Measurements from ENCODE around the gene CHTF8. TPM values are rescaled to one million over a fixed set of nuclear protein-coding genes. Genes with fewer than 3 reads are reported as not detected.
A peak's percentile ranks its signal among the peaks of the same experiment; 100 is the strongest.

The CHTF8 gene
- total RNA-seq, 6 donors from 2014 or later: 33.5 to 103 (median 70.6) TPM

GRCh38 chr16:69111216-69111875 lies 21.0 kb downstream of the CHTF8 start:
- no peak overlapping the region for H3K27ac ChIP-seq
- H3K36me3 ChIP-seq: peaks cover 12 to 48% (median 34%) of the 10 kb centered on the region in 4 donors

GRCh38 chr16:69110406-69110805 lies 22.0 kb downstream of the CHTF8 start:
- H3K9me3 ChIP-seq: no peaks in the 10 kb centered on the region
- ATAC-seq (ENCODE audit: low FRiP score in 2 of 2): no peak
- H3K4me3 ChIP-seq: no peak overlapping the region
- 81 to 85% methylated on average over 7 of the region's 7 CpGs for WGBS, 2 donors
- H3K4me1 ChIP-seq: peaks cover 22 to 39% (median 26%) of the 10 kb centered on the region in 4 donors
- TF ChIP-seq, protein P1, sequence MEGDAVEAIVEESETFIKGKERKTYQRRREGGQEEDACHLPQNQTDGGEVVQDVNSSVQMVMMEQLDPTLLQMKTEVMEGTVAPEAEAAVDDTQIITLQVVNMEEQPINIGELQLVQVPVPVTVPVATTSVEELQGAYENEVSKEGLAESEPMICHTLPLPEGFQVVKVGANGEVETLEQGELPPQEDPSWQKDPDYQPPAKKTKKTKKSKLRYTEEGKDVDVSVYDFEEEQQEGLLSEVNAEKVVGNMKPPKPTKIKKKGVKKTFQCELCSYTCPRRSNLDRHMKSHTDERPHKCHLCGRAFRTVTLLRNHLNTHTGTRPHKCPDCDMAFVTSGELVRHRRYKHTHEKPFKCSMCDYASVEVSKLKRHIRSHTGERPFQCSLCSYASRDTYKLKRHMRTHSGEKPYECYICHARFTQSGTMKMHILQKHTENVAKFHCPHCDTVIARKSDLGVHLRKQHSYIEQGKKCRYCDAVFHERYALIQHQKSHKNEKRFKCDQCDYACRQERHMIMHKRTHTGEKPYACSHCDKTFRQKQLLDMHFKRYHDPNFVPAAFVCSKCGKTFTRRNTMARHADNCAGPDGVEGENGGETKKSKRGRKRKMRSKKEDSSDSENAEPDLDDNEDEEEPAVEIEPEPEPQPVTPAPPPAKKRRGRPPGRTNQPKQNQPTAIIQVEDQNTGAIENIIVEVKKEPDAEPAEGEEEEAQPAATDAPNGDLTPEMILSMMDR (IDR thresholded peaks at IDR 0.05): no peak
- TF ChIP-seq POLR2AphosphoS5 (IDR thresholded peaks at IDR 0.05) (no peak), EP300 (IDR thresholded peaks at IDR 0.05) (no peak), POLR2A (IDR thresholded peaks at IDR 0.05) (no peak)
- H3K36me3 ChIP-seq: peaks cover 12 to 45% (median 27%) of the 10 kb centered on the region in 4 donors
- DNase-seq: no peak
- peaks cover 0 to 19% (median 8%) of the 10 kb centered on the region in 4 donors for H3K27me3 ChIP-seq
- H3K27ac ChIP-seq: no peak overlapping the region

More at GRCh38 chr16:69111216-69111875, 21.0 kb downstream of the CHTF8 start:
- peaks cover 15 to 35% (median 20%) of the 10 kb centered on the region in 4 donors for H3K4me1 ChIP-seq
- ATAC-seq (ENCODE audit: low FRiP score in 2 of 2): no peak
- DNase-seq: no peak
- H3K4me3 ChIP-seq: no peak overlapping the region
- WGBS, 2 donors: 75 to 86% methylated on average over 6 of the region's 6 CpGs
- peaks cover 0 to 14% (median 8%) of the 10 kb centered on the region in 4 donors for H3K27me3 ChIP-seq
- TF ChIP-seq POLR2A (IDR thresholded peaks at IDR 0.05) (no peak), EP300 (IDR thresholded peaks at IDR 0.05) (no peak), POLR2AphosphoS5 (IDR thresholded peaks at IDR 0.05) (no peak)
- TF ChIP-seq, protein P1 (IDR thresholded peaks at IDR 0.05): no peak
- no peaks in the 10 kb centered on the region for H3K9me3 ChIP-seq

DNA sequence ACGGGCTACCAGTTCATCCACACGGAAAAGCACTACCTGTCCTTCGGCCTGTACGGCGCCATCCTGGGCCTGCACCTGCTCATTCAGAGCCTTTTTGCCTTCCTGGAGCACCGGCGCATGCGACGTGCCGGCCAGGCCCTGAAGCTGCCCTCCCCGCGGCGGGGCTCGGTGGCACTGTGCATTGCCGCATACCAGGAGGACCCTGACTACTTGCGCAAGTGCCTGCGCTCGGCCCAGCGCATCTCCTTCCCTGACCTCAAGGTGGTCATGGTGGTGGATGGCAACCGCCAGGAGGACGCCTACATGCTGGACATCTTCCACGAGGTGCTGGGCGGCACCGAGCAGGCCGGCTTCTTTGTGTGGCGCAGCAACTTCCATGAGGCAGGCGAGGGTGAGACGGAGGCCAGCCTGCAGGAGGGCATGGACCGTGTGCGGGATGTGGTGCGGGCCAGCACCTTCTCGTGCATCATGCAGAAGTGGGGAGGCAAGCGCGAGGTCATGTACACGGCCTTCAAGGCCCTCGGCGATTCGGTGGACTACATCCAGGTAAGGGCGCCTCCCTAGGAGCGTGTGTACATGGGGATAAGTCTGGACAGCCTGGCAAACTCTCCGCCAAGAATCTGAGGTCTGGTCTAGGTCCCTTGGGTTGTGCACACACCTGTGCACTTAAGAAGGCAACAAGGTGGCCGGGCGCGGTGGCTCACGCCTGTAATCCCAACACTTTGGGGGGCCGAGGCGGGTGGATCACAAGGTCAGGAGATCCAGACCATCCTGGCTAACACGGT lies 22.7 kb downstream of the CHTF8 start:
- WGBS, 2 donors: 86 to 87% methylated on average over 4 to 48 of the region's 48 CpGs
- TF ChIP-seq EP300 (IDR thresholded peaks at IDR 0.05): no peak
- no peak for TF ChIP-seq POLR2A (IDR thresholded peaks at IDR 0.05)
- TF ChIP-seq, protein P1 (IDR thresholded peaks at IDR 0.05): no peak
- TF ChIP-seq POLR2AphosphoS5 (IDR thresholded peaks at IDR 0.05): no peak
- Histone ChIP-seq H3K27me3 (peaks cover 0 to 19% (median 8%) of the 10 kb centered on the region in 4 donors), H3K4me3 (no peak overlapping the region), H3K9me3 (no peaks in the 10 kb centered on the region), H3K36me3 (peaks cover 6 to 38% (median 21%) of the 10 kb centered on the region in 4 donors), H3K27ac (no peak overlapping the region), H3K4me1 (peaks cover 25 to 42% (median 29%) of the 10 kb centered on the region in 4 donors)
- ATAC-seq (ENCODE audit: low FRiP score in 2 of 2) (no peak), DNase-seq (peak in 1 of 2 donors; percentile 85)

- Histone ChIP-seq H3K4me1 (peaks cover 25 to 42% (median 29%) of the 10 kb centered on the region in 4 donors), H3K4me3 (peak overlapping the region in 1 of 4 donors; percentile 67), H3K27me3 (peaks cover 0 to 19% (median 8%) of the 10 kb centered on the region in 4 donors), H3K9me3 (no peaks in the 10 kb centered on the region), H3K36me3 (peaks cover 6 to 30% (median 15%) of the 10 kb centered on the region in 4 donors), H3K27ac (no peak overlapping the region)
- ATAC-seq (ENCODE audit: low FRiP score in 2 of 2) (no peak), DNase-seq (no peak)
- TF ChIP-seq, protein P1 (IDR thresholded peaks at IDR 0.05): no peak
- no peak for TF ChIP-seq POLR2AphosphoS5 (IDR thresholded peaks at IDR 0.05)
- TF ChIP-seq POLR2A (IDR thresholded peaks at IDR 0.05): no peak
- no peak for TF ChIP-seq EP300 (IDR thresholded peaks at IDR 0.05)
- WGBS, 2 donors: 73 to 93% methylated on average over 4 of the region's 4 CpGs
Measured at GRCh38 chr16:69108905-69109252, 23.5 kb downstream of the CHTF8 start.

All from upper lobe of left lung (tissue), 6 donors.